Gastroesophageal sphincter (tissue), 3 donors: ENCODE measurements around the gene RASIP1.
"Not testable (repeated sequence)": the region's sequence is repeated elsewhere in the genome, so short reads cannot be mapped to it uniquely, and the experiment has no call there.

ENCODE experiments used
- POLR2A ChIP-seq, 2 donors: fragments of 450-650 bp; IDR thresholded peaks; one replicate each; pipeline ENCODE4 v1.6.1; 2017; ENCODE audit warnings: antibody characterized with exemption in 2 of 2, mild to moderate bottlenecking in 2 of 2, moderate library complexity in 1 of 2
- POLR2AphosphoS5 ChIP-seq: sonication (generic); formaldehyde crosslinking; IDR thresholded peaks from one replicate; pipeline ENCODE4 v1.6.1; 2017; ENCODE audit warnings: antibody characterized with exemption
- TF ChIP-seq, protein P1 (sequence below), 4 experiments: fragments of 200-600 bp in 2 of 4; fragments of 450-650 bp in 2 of 4; sonication (generic) in 1 of 4; IDR thresholded peaks; one replicate each; pipeline ENCODE4 v1.5.1; 2017 to 2019; ENCODE audit warnings: antibody characterized with exemption in 4 of 4, mild to moderate bottlenecking in 2 of 4, moderate library complexity in 2 of 4

DNA sequence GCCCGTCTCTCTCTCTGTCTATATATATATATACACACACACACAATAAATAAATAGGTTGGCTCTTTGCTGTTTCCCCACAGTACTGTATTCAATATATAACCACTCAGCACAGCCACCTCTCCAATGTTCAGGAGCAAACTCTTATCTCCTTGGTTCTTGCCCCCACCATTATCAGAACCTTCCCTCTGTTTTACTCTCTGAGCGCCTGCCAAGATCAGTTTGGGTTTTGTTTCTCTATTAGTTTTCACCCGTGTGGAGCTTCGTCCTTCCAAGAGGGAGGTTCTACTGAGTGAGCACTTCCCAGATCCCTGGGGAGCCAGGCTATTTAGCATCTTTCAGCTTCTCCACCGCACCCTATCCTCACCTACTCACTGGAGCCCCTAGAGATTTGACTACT is 25.4 kb upstream of the RASIP1 start:
- not testable (repeated sequence) for TF ChIP-seq POLR2A (IDR thresholded peaks at IDR 0.05); POLR2AphosphoS5
- TF ChIP-seq, protein P1, sequence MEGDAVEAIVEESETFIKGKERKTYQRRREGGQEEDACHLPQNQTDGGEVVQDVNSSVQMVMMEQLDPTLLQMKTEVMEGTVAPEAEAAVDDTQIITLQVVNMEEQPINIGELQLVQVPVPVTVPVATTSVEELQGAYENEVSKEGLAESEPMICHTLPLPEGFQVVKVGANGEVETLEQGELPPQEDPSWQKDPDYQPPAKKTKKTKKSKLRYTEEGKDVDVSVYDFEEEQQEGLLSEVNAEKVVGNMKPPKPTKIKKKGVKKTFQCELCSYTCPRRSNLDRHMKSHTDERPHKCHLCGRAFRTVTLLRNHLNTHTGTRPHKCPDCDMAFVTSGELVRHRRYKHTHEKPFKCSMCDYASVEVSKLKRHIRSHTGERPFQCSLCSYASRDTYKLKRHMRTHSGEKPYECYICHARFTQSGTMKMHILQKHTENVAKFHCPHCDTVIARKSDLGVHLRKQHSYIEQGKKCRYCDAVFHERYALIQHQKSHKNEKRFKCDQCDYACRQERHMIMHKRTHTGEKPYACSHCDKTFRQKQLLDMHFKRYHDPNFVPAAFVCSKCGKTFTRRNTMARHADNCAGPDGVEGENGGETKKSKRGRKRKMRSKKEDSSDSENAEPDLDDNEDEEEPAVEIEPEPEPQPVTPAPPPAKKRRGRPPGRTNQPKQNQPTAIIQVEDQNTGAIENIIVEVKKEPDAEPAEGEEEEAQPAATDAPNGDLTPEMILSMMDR (IDR thresholded peaks at IDR 0.05): not testable (repeated sequence)
